Renal cortex interstitium (tissue), 11 donors: ENCODE results near the gene ANKK1. TPM values are rescaled to one million over a fixed set of nuclear protein-coding genes. Genes with fewer than 3 reads are reported as not detected.

Source experiments
- DNase-seq, 11 donors: peaks; one replicate each; pipeline ENCODE4 v3.0.0-alpha.2; 2013; ENCODE audit warnings: low read depth in 9 of 11, low spot score in 4 of 11; ENCODE audit errors: extremely low read depth in 1 of 11
- polyA plus RNA-seq, 3 donors: library from polyadenylated mRNA; unstranded; fragments of 120-200 nt; gene quantifications; one replicate each; pipeline ENCODE4 v1.2.1, GENCODE V29; 2013; ENCODE audit not compliant: insufficient read length in 3 of 3

The ANKK1 gene
- polyA plus RNA-seq, 3 donors, result 0.20 to 0.68 (median 0.20) TPM

DNA sequence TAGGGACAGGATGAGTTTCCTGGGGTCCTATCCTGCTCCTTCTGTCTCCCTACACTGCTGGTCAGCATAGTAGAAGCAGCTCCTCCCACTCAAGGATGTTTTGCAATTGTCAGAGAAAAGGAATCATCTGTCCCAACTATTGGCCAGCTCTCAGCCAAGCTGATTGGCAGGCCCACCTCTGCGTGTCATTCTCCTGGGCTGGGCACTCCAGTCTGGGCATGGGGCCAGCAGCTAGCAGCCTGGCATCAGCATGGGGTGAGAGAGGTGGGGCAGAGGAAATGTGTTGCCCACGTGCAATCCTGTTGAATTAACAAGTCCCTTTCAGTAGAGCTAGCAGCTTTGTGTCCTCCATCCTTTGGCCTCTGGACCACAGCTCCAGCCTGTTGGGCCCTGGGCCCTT lies 14.1 kb downstream of the ANKK1 start:
- DNase-seq, result no peak

DNA sequence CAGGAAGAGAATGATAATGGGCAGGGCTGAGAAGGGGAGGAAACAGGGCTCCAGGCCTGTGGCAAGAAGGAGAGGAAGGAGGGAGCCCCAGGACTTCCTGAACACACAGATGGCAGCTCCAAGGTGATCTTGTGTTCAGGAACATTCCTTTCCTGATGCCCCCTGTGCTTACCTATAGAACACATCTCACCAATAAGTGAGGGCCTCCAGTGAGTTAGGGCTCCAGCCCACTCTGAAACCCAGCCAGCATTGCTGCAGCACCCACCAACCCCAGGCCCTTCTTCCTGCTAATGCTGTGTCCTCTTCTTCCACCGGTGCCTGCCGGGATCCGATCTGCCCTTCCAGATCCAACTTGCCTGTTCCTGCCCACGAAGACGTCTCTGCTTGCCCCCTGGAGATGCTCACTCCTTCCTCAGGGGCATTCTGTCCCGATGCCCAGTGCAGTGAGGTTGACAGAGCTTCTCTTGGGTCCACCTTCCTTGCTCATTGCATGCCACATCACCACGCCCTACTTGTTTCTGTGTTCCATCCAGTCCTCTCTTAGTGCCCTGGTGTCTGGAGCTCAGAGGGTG lies 17.4 kb downstream of the ANKK1 start:
- no peak for DNase-seq

DNA sequence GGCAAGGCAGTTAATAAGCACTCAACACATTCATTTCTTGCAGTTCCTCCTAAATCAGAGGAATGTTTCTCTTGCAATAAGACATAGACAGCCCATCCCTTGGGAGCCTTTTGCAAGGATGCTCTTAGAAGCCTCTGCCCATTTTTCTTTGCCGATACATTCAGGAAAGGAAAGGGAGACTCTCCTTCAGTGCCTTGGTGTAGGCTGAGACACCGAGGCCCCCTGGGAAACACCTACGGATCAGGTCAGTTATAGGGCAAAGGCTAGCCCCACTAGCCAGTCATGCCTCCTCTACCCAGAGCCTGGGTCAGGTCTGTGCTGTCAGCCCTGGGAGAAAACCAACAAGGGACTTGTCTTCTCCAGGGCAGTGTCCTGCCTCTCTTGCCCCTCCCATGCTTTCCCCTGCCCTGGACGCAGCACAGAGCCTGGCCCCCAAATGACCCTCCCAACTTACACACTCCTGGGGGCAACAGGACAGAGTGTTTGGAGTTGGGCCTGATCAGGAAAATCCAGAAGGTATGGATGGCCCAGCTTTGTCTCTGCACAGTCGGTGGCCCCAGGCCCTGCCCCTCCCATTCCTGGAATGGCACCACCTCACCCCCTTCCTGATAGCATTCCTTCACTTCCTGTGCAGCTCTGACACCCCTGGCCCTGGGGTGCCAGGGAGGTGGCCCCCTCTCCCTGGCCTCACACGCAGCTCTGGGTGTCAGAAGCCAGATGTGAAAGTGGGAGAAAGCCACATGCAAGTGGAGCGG lies 18.3 kb downstream of the ANKK1 start:
- no peak for DNase-seq

DNA sequence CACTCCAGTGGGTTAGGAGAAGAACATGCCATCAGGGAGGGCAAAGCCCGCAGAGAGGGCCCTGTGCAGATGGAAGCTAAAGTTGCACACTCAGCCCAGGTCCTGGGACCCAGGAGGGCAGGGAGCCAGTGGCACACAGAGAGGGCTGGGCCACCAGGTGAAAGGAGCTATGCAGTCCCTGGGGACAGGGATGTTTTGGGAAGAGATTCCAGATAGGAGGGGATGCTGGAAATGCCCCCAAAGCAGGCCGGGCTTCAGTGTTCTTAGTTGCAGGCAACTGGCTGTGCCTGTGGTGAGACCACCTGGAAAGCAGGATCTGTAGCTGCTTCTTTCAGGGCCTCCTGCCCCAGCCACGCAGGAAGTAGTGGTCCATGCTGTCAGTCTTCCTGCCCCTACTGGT lies 19.6 kb downstream of the ANKK1 start:
- DNase-seq, result no peak

DNA sequence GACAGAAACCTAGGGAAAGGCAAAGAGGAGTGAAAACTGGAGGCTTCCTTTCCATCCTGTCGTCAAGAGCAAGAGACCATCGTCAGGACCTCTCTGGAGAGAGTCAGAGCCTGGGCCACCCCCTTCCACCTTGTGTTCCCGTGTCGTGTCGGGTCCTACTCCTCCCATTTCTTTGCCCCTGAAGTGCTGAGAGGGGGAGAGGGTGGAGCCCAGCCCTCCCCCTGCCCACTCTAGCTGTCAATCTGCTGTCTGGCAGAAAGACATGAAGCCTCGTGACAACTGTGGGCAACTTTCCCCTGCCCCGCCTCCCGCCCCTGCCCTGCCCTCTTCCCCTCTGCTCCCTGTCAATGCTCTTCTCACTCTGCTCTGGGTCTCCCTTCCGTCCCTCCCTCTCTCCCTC lies 20.6 kb downstream of the ANKK1 start:
- DNase-seq, result no peak

DNA sequence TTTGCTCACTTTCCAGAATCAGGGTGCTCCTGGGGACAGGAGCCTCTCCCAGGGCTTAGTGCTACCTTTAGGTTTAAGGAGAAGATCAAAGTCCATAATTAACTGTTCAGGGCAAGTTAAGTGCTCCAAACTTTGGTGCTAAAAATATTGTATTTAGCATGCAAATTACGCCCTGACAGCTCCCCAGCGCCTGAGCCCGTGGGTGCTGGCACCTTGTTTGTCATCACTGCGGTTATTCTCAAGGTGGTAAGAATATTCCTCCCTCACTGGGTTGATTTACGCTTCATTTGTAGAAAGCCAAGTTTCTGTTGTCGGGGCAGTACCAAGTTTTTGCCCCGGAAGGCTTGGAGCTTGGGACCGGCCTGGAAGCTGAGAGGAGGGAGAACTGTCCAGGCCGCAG lies 21.3 kb downstream of the ANKK1 start:
- DNase-seq, result no peak

DNA sequence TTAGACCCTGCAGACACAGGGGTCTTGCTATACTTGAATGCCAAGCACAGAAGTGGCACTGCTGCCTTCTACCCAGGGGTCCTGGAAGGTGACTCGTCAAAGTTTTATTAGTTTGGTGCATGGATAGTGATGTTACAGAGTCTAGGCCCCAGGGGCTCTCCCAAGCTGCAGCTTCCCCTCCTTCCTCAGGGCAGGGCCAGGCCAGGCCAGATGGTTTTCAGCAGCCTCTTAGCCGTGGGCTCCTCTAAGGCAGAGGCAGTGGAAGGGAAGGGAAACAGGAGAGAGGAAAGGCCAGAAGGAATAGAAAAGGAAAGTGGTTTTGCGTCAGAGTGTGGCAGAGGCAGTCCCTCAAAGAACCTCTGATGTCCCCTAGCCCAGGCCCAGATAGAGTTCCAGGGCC lies 21.9 kb downstream of the ANKK1 start:
- no peak for DNase-seq

DNA sequence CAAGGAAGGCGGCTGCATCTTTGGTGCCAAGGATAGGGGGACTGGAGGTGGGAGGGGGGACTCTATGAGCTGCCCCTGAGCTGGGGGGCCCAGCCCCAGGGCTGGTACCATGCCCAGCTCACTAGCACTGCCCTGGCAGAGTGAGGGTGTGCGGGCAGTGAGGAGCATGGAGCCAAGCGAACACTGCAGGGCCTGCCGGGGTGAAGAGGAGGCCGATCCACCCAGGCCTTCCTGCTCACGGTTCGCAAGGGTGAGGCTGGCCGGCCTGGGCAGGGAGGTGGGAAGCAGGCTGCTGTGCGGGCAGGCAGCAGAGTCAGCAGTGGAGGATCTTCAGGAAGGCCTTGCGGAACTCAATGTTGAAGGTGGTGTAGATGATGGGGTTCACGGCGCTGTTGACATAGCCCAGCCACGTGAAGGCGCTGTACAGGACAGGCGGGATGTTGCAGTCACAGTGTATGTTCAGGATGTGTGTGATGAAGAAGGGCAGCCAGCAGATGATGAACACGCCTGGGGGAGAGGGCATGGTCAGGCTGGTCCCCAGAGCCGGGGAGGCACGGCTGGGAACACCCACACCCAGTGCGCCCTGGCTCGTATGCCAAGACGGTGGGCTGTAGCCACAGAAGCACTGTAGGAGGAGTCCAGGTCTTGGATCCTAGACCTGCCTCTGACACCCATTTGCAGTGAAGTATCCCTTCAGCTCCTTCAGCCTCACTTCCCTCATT lies 23.0 kb downstream of the ANKK1 start:
- DNase-seq, result no peak

DNA sequence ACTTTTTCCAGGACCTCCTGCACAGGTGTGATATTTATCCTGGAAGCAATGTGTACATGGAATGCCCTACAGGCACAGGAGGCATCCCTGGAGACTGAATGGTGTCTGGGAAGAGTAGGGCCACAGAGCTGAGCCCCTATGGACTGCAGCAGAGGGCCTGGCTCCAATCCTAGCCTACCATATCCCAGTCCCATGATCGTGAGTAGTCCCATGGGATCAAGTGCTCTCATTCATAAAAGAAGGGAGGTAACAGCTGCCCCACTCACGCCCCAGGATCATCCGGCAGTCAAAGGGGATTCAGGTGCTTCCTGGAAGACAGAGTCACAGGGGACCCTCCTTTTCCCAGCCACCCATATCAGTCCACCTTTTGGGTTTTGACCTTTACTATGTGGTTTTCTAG lies 24.0 kb downstream of the ANKK1 start:
- DNase-seq, result no peak

DNA sequence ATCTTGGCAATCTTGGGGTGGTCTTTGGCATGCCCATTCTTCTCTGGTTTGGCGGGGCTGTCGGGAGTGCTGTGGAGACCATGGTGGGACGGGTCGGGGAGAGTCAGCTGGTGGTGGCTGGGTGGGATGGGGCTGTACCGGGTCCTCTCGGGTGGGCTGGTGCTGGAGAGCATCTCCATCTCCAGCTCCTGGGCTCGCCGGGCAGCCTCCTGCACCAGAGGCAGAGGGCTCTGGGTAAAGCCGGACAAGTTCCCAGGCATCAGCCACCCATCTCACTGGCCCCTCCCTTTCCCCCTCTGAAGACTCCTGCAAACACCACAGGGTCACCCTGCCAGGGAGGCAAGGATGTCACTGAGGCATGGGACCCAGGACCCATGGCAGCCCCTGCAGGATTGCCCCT lies 25.1 kb downstream of the ANKK1 start:
- no peak for DNase-seq

DNA sequence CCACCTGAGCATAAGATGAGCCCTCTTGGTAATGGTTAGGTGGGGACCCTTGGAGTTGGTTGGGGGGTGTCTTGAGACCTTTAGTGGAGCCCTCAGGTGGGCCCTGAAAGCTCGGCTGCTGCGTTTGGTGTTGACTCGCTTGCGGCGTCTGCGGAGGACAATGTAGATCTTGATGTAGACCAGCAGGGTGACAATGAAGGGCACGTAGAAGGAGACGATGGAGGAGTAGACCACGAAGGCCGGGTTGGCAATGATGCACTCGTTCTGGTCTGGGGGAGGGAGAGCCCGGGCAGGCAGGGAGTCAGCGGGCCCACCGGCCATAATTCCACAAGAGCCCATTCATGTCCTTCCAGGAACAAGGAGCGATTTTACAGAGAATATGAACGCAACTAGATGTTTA lies 27.8 kb downstream of the ANKK1 start:
- DNase-seq, result no peak

DNA sequence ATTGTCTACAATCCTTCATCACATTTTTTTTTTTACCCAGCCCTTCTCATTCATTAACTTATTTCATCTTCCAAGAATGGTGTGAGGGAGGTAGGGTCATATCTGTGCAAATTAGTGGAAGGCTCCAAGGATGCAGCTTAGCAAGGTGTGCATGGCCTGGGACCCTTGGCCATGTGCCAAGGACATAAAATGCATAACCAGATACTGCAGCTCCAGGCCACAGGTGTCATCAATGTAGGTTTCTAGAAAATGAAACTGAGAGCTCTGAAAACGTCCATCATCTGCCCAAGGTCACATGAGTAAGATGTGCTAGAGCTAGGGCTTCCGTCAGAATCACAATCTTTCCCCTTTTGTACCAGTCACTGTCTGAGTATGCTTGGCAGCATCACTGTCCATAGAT lies 29.8 kb downstream of the ANKK1 start:
- no peak for DNase-seq

DNA sequence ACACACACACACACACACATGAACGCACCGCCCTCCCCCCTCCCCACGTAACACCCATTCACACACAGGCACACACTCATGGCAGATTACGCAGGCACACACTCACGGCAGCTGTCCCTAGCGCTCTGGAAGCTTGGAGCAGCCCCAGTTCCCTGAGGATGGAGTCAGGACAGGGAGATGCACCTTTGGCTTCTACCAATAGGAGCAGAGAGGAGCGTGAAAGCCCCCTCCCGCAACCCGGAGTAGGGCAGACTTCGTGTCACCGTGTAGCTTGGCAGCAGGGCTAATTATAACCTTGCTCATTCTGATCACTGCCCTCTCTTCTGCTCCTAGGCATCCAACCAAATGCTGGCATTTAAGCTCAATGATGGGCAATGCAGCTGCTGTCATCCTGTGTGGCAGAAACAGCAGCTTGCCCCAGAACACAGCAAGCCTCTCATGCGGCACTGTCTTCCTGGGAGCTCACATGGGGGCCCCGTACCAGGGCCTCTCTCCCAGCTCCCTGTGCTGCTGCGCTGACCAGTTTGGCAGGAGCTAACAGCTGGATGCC lies 31.9 kb downstream of the ANKK1 start:
- DNase-seq, result no peak

DNA sequence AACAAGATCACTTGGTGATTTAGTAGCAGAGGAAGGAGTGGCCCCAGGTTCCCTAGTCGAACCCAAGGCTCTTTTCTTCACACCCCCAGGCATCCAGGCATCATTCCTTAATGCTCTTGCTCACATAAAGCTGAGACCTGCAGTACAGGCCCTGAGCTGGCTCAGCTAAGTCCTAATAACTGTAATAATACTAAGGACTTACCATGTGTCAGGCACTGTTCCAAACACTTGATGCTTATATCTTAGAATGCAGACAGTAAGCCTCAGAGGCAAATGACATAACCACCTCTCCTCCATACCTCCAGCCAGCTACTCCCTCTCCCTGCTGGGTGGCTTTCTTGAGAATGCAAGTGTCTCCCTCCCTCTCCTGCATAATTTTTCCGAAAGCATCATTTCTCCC lies 33.2 kb downstream of the ANKK1 start:
- no peak for DNase-seq

DNA sequence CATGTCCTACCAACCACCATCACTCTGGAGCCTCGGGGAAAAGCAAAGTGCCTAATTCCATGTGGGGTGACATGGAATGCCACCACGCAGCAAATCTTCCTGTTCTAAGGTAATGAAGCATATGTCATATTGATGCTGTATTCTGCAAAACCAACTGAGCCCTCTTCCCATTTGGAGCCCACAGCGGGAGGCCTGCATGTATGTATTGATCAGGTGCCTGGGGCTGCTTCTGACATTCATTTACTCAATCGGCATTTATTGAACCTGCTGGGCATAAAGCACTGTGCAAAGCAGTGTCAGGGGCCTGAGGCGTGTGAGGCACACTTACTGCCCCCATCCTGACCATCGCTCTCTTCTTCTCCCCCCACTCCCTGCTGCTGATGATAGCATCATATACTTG lies 39.1 kb downstream of the ANKK1 start:
- no peak for DNase-seq

DNA sequence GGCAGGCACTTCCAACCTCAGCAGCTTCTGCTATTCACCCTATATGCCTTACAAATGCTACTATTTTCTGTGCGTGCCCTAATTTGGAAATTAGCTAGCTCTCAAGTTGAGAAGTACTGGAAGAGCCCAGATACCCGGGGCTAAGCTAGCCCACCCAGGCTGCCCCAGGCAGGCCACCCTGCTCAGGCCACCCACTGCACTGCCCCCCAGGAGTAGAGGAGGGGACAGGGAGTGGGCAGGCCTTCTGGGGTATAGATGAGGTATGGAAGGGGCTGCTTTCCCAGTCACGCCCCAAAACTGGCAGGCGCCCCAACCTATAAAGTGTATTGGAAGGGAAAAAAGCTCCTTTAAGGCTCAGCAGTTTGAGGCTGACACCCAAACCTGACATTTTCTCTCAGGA lies 44.2 kb downstream of the ANKK1 start:
- no peak for DNase-seq

DNA sequence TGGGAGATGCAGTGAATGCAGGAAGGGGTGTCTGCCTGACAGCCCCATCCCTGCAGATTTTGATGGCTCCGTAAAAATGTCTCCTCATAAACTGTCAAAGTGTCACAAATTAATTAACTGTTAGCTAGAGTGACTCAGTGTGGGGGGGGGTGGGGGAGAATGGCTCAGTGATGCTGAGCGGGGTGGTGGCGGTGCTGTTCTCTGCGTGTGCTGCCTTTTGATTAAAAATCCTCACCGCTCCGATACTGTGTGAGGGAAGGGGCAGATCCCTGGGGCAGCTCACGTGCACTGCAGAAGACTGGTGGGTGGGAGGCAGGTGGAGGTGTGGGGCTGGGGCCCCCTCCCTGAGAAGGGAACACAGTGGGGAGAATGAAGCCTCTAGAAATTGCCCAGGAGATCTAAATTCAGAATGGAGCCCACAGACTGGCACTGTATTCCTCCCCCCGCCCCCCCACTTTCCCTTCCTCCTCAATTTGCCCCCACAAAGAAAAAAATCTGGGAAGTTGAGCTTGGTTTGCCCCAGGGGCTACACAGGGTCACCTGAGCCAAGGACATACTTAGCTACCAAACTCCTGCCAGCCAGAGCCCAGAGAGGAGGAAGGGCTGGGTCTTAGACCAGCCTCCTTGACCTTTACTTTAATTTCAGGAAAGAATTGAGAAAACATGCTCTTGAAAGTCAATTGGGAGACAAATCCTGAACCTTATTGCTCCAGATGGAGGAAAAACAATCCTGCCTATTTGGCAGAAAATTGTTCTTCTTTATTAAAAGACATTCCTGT lies 47.8 kb downstream of the ANKK1 start:
- DNase-seq, result no peak

DNA sequence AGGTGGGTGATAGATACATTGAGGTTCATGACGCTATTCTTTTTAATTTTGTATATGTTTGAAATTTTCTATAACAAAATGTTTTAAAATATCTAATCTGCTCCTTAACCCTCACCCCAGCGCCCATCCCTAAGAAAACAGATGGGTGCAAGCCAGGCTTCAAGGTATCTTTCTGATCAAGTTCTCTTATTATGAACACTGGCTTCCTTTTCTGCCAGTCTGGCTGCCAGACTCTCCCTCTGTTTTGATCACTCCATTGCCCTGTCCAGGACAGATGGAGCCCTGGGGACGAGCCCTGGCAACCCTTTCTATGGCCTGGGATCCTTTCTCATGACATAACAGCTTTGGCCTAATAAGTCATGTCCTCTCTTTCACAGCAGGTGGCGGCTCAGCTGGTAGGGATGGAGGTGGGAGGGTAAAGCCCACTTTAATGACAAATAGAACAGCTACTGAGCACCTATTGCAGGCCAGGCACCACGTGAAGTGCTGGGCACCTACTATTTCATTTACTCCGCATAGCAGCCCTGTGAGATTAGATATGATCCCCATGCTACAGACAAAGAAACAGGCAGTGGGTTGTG lies 49.2 kb downstream of the ANKK1 start:
- DNase-seq, result no peak

DNA sequence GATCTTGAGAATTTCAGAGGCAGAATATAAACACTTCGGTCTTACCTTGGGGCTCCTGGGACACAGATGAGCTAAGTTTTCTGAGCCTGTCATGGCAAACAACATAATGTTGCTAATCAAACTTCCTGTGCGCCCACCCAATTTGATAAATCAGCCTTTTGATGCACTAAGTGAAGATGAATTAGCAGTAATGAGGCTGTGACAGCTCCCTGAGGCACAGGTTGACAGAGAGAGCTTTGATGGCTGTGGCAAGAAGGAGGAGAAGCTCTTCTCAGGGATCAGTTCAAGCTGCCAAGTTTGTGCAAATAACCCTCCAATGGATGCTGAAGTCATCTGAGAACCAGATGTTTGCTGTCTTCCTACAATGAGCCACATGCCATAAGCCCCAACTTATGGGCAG lies 53.2 kb downstream of the ANKK1 start:
- no peak for DNase-seq
